Astrocyte (in vitro differentiated cells and primary cell): Measurements from ENCODE around the gene KLHL26. TPM values are rescaled to one million over a fixed set of nuclear protein-coding genes. Genes with fewer than 3 reads are reported as not detected.
"Not testable (repeated sequence)": the region's sequence is repeated elsewhere in the genome, so short reads cannot be mapped to it uniquely, and the experiment has no call there.

Experiments
- DNase-seq: peaks from one replicate; pipeline ENCODE4 v3.0.0-alpha.2; 2010; ENCODE audit warnings: low read depth
- FAIRE-seq: peaks from 2 replicates; lab custom pipeline; 2011; peaks lifted over from hg19 to GRCh38; lab: Jason Lieb, UNC
- H2AFZ ChIP-seq: 2 replicates; pipeline ENCODE4 v1.6.0; 2012; ENCODE audit warnings: low read depth, low read length, inconsistent platforms
- H3K27ac ChIP-seq: 2 replicates; pipeline ENCODE4 v1.5.1; 2011; ENCODE audit warnings: low read depth, low read length, inconsistent platforms
- H3K27me3 ChIP-seq: 2 replicates; pipeline ENCODE4 v1.6.0; 2011; ENCODE audit warnings: low read length, inconsistent platforms; ENCODE audit not compliant: insufficient read depth
- H3K36me3 ChIP-seq: 2 replicates; pipeline ENCODE4 v1.5.1; 2011; ENCODE audit warnings: low read length, inconsistent platforms; ENCODE audit not compliant: insufficient read depth
- H3K4me1 ChIP-seq: 2 replicates; pipeline ENCODE4 v1.5.1; 2011; ENCODE audit warnings: low read length, inconsistent platforms; ENCODE audit not compliant: insufficient read depth
- H3K4me2 ChIP-seq: 2 replicates; pipeline ENCODE4 v1.6.0; 2012; ENCODE audit warnings: low read length, inconsistent platforms
- H3K4me3 ChIP-seq: 2 replicates; pipeline ENCODE4 v1.5.1; 2011; ENCODE audit warnings: low read depth, mild to moderate bottlenecking, low read length, inconsistent platforms; ENCODE audit not compliant: insufficient read depth
- H3K79me2 ChIP-seq: 2 replicates; pipeline ENCODE4 v1.6.0; 2012; ENCODE audit warnings: mild to moderate bottlenecking, low read length, inconsistent platforms; ENCODE audit not compliant: insufficient read depth
- H3K9ac ChIP-seq: 2 replicates; pipeline ENCODE4 v1.6.0; 2012; ENCODE audit warnings: mild to moderate bottlenecking, low read length, inconsistent platforms
- H3K9me3 ChIP-seq: 2 replicates; pipeline ENCODE4 v1.5.1; 2012; ENCODE audit warnings: low read depth, mild to moderate bottlenecking, low read length, inconsistent platforms; ENCODE audit not compliant: insufficient read depth
- H4K20me1 ChIP-seq: 2 replicates; pipeline ENCODE4 v1.6.0; 2012; ENCODE audit warnings: low read length, inconsistent platforms; ENCODE audit not compliant: insufficient read depth
- H3K27ac Mint-ChIP-seq: one replicate; pipeline ENCODE4 v1.8.0; 2021; ENCODE audit warnings: mild to moderate bottlenecking, mixed read lengths; ENCODE audit not compliant: unreplicated experiment
- H3K27me3 Mint-ChIP-seq: one replicate; pipeline ENCODE4 v1.8.0; 2021; ENCODE audit warnings: low read depth, mixed read lengths; ENCODE audit not compliant: unreplicated experiment
- H3K36me3 Mint-ChIP-seq: one replicate; pipeline ENCODE4 v1.8.0; 2021; ENCODE audit warnings: low read depth, mixed read lengths; ENCODE audit not compliant: unreplicated experiment
- H3K4me1 Mint-ChIP-seq: one replicate; pipeline ENCODE4 v1.8.0; 2021; ENCODE audit warnings: low read depth, mixed read lengths; ENCODE audit not compliant: unreplicated experiment
- H3K4me3 Mint-ChIP-seq: one replicate; pipeline ENCODE4 v1.8.0; 2021; ENCODE audit warnings: mild to moderate bottlenecking, moderate library complexity, mixed read lengths; ENCODE audit not compliant: unreplicated experiment
- H3K9me3 Mint-ChIP-seq: one replicate; pipeline ENCODE4 v1.8.0; 2021; ENCODE audit warnings: mild to moderate bottlenecking, mixed read lengths; ENCODE audit not compliant: unreplicated experiment
- EZH2 ChIP-seq: IDR thresholded peaks from 2 replicates; pipeline ENCODE4 v1.6.1; 2012; ENCODE audit warnings: mild to moderate bottlenecking, low read length, inconsistent platforms; ENCODE audit not compliant: insufficient read depth
- total RNA-seq: library from RNA; stranded (reverse); gene quantifications from 2 replicates; pipeline ENCODE4 v1.2.1, GENCODE V29; 2021
- TF ChIP-seq, protein P1 (sequence below): IDR thresholded peaks from 2 replicates; pipeline ENCODE4 v1.5.1; 2011; ENCODE audit warnings: low read depth, mild to moderate bottlenecking, inconsistent platforms, low read length, moderate library complexity; ENCODE audit not compliant: insufficient read depth

The KLHL26 gene
- total RNA-seq, 1 donor from 2014 or later: 4.4 TPM

DNA sequence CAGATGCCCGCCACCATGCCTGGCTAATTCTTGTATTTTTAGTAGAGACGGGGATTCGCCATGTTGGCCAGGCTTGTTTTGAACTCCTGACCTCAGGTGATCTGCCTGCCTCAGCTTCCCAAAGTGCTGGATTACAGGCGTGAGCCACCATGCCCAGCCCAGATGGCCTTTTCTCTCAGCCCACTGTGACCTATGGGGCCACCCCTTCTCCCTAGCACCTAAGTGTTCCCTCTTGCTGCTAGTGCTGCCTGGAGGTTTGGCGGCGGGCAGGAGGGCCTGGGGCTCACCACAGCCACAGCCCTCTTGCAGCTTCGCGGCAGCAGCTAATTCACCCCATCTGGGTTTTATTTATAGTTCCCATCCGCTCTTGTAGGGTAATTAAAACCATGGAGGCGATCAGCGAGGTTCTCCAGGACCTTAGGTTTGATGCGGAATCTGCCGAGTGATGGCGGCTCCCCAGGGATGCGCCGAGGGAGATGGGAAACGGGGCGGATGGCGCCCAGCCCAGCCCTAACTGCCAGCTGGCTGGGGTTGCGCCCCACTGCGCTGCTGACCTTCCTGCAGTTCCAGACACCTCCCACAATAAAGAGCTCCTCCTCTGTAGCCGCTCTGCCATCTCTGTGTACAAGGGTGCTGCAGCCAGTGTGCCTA, 45.0 kb upstream of the KLHL26 start:
- DNase-seq (no peak), FAIRE-seq (no peak)
- H3K9ac ChIP-seq: no peak overlapping the region
- H3K4me2 ChIP-seq: no peak overlapping the region
- H2AFZ ChIP-seq: no peak overlapping the region
- H3K4me3 ChIP-seq: no peak overlapping the region
- no peak for TF ChIP-seq EZH2
- TF ChIP-seq, protein P1, sequence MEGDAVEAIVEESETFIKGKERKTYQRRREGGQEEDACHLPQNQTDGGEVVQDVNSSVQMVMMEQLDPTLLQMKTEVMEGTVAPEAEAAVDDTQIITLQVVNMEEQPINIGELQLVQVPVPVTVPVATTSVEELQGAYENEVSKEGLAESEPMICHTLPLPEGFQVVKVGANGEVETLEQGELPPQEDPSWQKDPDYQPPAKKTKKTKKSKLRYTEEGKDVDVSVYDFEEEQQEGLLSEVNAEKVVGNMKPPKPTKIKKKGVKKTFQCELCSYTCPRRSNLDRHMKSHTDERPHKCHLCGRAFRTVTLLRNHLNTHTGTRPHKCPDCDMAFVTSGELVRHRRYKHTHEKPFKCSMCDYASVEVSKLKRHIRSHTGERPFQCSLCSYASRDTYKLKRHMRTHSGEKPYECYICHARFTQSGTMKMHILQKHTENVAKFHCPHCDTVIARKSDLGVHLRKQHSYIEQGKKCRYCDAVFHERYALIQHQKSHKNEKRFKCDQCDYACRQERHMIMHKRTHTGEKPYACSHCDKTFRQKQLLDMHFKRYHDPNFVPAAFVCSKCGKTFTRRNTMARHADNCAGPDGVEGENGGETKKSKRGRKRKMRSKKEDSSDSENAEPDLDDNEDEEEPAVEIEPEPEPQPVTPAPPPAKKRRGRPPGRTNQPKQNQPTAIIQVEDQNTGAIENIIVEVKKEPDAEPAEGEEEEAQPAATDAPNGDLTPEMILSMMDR: no peak
- Mint-ChIP-seq H3K36me3 (no peaks in the 10 kb centered on the region), H3K27me3 (peaks cover 9% of the 10 kb centered on the region), H3K27ac (no peak overlapping the region), H3K4me1 (peaks cover 12% of the 10 kb centered on the region), H3K9me3 (no peaks in the 10 kb centered on the region), H3K4me3 (no peak overlapping the region)
- peaks cover 19% of the 10 kb centered on the region for H3K4me1 ChIP-seq
- H3K27me3 ChIP-seq: no peaks in the 10 kb centered on the region
- H3K9me3 ChIP-seq: no peaks in the 10 kb centered on the region
- H4K20me1 ChIP-seq: peaks cover 30% of the 10 kb centered on the region
- no peaks in the 10 kb centered on the region for H3K36me3 ChIP-seq
- no peak overlapping the region for H3K27ac ChIP-seq
- H3K79me2 ChIP-seq: no peaks in the 10 kb centered on the region

DNA sequence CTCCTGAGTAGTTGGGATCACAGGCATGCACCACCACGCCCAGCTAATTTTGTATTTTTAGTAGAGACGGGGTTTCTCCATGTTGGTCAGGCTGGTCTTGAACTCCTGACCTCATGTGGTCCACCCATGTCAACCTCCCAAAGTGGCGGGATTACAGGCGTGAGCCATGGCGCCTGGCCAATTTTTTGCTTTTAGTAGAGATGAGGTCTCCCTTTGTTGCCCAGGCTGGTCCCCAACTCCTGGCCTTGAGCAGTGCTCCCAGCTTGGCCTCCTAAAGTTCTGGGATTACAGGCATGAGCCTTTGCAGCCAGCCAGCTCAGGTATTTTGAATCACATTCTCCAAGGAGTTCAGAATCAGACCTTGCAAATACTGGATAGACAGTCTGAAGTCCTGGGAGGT, 44.1 kb upstream of the KLHL26 start:
- not testable (repeated sequence) for FAIRE-seq, H3K9ac ChIP-seq, DNase-seq, H3K79me2 ChIP-seq, H3K4me3 ChIP-seq, H3K9me3 Mint-ChIP-seq, H3K36me3 ChIP-seq, H3K27ac ChIP-seq, H2AFZ ChIP-seq, H3K4me2 ChIP-seq, H3K27me3 ChIP-seq, H3K9me3 ChIP-seq, H3K27me3 Mint-ChIP-seq, H3K36me3 Mint-ChIP-seq
- peak overlapping the region; percentile 18 for H3K27ac Mint-ChIP-seq
- H3K4me3 Mint-ChIP-seq: peak overlapping the region; percentile 45
- peaks cover 12% of the 10 kb centered on the region for H3K4me1 Mint-ChIP-seq
- H3K4me1 ChIP-seq: peaks cover 19% of the 10 kb centered on the region
- peaks cover 30% of the 10 kb centered on the region for H4K20me1 ChIP-seq

DNA sequence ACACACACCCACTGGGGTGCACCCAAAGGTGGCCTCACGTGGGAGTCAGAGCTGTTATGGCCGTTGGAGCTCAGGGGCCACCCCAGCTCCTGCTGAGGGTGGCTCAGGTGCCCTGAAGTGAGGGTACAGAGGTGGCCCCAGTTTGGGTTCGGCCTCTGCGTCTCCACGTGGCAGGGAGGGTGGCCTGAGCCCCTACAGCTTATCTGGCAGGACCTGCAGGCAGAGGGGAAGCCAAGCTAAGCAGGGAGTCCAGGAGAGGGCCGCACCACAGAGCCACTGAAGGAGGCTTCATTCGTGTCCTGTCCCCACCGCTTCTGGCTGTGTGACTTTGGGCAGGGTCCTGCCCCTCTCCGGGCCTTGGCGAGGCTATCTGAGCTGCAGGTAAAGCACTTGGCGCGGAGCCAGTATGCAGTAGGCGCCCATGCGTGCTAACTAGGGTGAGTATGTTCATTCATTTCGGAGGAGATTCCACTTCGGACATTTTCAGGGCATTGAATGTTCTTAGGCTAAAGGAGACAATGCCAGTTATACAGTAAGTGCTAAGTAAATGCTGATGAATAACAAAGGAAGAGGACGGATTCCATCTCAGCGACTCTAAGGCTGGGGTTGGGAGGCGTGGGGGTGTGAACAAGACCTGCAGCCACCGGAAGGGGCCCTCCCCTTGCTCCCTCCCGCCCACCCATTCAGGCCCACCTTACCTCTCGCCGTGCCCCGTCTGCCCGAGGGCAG, 43.3 kb upstream of the KLHL26 start:
- no peak for TF ChIP-seq EZH2
- TF ChIP-seq, protein P1: no peak
- H3K4me1 ChIP-seq: peaks cover 19% of the 10 kb centered on the region
- no peaks in the 10 kb centered on the region for H3K36me3 ChIP-seq
- H2AFZ ChIP-seq: no peak overlapping the region
- H3K27me3 ChIP-seq: no peaks in the 10 kb centered on the region
- Mint-ChIP-seq H3K36me3 (no peaks in the 10 kb centered on the region), H3K27me3 (peaks cover 14% of the 10 kb centered on the region), H3K4me1 (peaks cover 9% of the 10 kb centered on the region), H3K9me3 (no peaks in the 10 kb centered on the region), H3K4me3 (peak overlapping the region; percentile 72), H3K27ac (no peak overlapping the region)
- H3K4me2 ChIP-seq: peak overlapping the region; percentile 86
- H3K4me3 ChIP-seq: no peak overlapping the region
- H3K27ac ChIP-seq: no peak overlapping the region
- no peaks in the 10 kb centered on the region for H3K79me2 ChIP-seq
- DNase-seq: no peak
- no peak for FAIRE-seq
- H4K20me1 ChIP-seq: peaks cover 30% of the 10 kb centered on the region
- no peak overlapping the region for H3K9ac ChIP-seq
- H3K9me3 ChIP-seq: no peaks in the 10 kb centered on the region
